Neural progenitor cell (in vitro differentiated cells): ENCODE data around the gene UFSP1.

ENCODE experiments used
- CTCF ChIP-seq: fragments of 200-600 bp; sonication (generic); IDR thresholded peaks from 2 replicates; pipeline ENCODE4 v1.5.1; 2017; ENCODE audit warnings: antibody characterized with exemption, mild to moderate bottlenecking
- EZH2 ChIP-seq: fragments of 200-600 bp; sonication (generic); IDR thresholded peaks from 2 replicates; pipeline ENCODE4 v1.6.1; 2017; ENCODE audit warnings: antibody characterized with exemption, mild to moderate bottlenecking, moderate library complexity
- EZH2phosphoT487 ChIP-seq: fragments of 200-600 bp; sonication (generic); IDR thresholded peaks from 2 replicates; pipeline ENCODE4 v1.6.1; 2017; ENCODE audit warnings: antibody characterized with exemption

DNA sequence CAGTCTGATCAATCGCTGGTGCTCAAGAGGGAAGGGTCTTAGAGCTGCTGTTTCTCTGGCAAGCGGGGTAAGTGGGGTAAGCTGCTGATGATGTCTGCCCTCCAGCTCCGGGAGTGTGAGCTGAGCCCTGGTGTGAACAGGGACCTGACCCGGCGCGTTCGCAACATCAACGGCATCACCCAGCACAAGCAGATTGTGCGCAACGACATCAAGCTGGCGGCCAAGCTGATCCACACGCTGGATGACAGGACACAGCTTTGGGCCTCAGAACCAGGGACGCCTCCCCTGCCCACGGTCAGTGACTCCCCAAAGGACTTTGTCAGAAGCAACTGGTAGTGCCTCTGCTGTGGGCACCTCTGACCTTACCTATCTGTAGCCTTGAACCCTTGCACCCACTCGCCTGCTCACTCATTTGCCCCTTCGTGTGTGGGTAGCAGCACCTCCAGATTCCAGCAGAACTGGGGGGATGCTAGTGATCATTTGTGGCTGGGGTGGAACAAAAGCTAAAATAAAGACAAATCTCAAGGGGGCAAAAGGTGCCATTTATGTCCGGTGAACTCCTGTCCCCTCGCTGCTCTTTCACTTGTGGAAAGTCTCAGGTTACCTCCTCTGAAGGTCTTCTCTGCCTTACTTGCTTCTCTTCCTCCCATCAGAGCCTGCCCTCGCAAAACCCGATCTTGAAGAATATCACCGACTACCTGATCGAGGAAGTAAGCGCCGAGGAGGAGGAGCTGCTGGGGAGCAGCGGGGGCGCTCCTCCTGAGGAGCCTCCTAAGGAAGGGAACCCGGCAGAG is 3.2 kb downstream of the UFSP1 start:
- TF ChIP-seq CTCF (no peak), EZH2 (no peak), EZH2phosphoT487 (no peak)
